Measurements from ENCODE around the gene RTL1.

RTL1 gene

DNA sequence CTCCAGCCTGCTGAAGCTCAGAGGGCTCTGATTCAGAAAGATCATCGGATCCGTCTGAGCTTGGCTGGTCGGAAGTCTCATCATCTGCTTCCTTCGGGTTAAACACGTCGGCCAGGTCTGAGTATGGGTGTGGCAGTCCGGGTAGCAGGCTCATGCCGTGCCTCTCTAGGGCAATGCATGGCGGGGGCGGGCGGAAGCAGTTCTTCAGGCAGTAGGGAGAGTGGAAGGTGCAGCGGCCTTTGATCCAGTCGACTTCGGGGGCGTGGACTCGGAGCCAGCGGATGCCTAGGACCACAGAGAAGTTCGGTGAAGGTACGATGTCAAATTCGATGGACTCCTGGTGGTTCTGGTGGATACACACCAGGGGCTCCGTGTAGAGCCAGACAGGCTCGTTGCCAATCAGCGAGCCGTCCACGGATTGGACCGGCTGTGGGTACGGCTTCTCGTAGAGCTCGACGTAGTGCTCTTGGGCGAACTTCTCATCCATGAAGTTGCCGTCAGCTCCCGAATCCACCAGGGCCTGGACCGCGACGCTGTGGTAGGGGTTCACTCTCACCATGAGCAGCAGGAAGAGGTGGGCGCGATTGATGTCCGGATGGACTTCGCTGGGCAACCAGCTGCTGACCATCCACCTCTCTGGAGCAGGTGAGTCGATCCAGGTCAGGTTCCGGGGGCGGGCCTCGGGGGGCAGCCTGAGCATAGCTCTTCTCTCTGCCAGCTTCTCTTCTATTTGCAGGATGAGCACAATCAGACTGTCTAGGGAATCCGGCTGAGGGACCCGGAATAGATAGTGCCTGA, 20.3 kb downstream of the RTL1 start:
- TF ChIP-seq CTCF (IDR thresholded peaks at IDR 0.05; ENCODE audit: low read depth, low read length, missing control alignments) = no peak
- no peak for DNase-seq (ENCODE audit: low read depth)

DNA sequence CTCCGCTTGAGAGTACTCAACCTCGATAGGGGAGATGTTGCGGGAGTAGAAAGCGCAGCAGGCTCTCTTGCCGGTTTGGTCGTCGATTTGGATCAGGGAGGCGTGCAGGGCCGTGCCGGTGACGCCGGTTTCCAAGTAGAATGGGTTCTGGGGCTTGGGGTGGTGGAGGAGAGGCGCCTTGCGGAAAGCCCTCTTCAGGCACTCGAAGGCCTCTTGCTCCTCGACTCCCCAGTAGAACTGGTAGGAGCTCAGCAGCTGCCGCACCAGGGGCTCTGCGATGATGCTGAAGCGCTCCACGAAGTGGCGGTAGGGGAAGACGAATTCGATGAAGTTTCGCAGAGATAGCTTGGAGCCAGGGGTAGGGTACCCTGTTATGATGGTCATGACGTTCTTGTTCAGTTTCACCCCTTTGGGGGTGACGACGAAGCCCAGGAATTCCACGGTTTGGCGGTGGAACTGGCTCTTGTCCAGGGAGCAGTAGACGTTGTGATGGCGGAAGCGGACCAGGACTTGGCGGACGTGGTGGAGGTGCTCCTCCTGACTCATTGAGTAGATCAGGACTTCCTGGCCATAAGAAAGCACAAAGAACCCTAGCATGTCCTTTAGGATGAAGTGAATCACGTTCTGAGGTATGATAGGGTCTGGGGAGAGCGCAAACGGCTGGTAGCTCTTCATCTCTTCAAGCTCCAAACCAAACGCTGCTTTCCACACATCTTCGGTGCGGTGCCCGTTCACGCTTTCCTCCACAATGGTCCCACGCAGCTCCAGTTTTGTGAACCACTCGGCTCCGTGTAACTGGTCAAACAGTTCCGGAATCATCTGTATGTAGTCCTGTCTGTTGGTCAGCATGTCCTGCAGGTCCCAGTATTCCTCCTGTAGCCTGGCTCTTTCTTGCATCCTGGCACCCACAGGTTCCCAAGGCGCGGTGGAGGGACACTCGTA, 21.2 kb downstream of the RTL1 start:
- TF ChIP-seq CTCF (IDR thresholded peaks at IDR 0.05; ENCODE audit: low read depth, low read length, missing control alignments) = no peak
- no peak overlapping the region for H3K4me3 ChIP-seq (ENCODE audit: low read depth, low read length)
- no peak for DNase-seq (ENCODE audit: low read depth)

More for the DNA sequence above, 20.3 kb downstream of the RTL1 start:
- no peak overlapping the region for H3K4me3 ChIP-seq (ENCODE audit: low read depth, low read length)

DNA sequence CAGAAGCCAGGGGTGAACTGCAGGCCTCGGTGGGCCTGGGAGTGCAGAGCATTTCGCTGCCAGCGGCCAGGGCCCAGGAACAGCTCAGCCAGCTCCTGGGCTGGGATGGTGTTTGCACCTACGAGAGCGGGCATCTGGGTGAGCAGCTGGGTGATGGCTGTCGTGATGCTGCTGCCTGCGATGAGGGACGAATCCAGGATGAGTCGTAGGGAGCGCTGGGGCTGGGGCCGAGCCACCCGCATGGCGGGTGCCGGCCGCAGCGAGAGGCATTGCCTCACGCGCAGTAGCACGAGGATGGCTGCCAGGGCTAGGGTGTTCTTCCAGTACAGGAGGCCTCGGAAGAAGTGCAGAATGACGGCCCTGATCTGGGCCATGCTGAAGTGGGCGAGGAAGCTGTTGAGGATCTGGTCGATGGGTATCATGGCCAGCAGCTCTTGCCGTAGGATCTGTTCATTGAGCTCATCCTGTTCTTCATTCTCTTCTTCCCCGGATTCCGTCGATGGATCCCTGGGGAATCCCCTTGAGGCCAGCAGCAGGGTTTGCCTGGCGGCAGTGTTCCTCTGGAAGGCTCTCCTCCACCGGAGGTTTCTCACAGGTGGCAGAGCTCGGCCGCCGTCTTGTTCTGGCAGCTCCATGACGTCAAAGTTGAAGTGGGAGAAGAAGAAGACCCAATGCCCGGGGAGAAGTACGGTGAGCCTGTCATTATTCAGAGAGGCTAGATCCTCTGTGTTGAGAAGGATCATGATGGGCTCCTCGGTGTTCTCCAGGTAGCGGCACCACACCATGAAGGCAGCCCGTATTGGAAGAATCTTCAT, 22.1 kb downstream of the RTL1 start:
- no peak for DNase-seq (ENCODE audit: low read depth)
- no peak overlapping the region for H3K4me3 ChIP-seq (ENCODE audit: low read depth, low read length)
- no peak for TF ChIP-seq CTCF (IDR thresholded peaks at IDR 0.05; ENCODE audit: low read depth, low read length, missing control alignments)

GRCh38 chr14:100880271-100881101, 23.0 kb downstream of the RTL1 start:
- TF ChIP-seq CTCF (IDR thresholded peaks at IDR 0.05; ENCODE audit: low read depth, low read length, missing control alignments) = no peak
- no peak for DNase-seq (ENCODE audit: low read depth)
- no peak overlapping the region for H3K4me3 ChIP-seq (ENCODE audit: low read depth, low read length)

GRCh38 chr14:100879782-100880181, 23.7 kb downstream of the RTL1 start:
- no peak overlapping the region for H3K4me3 ChIP-seq (ENCODE audit: low read depth, low read length)
- TF ChIP-seq CTCF (IDR thresholded peaks at IDR 0.05; ENCODE audit: low read depth, low read length, missing control alignments) = no peak

GRCh38 chr14:100879194-100879593, 24.3 kb downstream of the RTL1 start:
- DNase-seq (ENCODE audit: low read depth) = no peak
- no peak overlapping the region for H3K4me3 ChIP-seq (ENCODE audit: low read depth, low read length)
- no peak for TF ChIP-seq CTCF (IDR thresholded peaks at IDR 0.05; ENCODE audit: low read depth, low read length, missing control alignments)

More at GRCh38 chr14:100879782-100880181, 23.7 kb downstream of the RTL1 start:
- no peak for DNase-seq (ENCODE audit: low read depth)

Measured in GM12864 (cell line).